DOHH2 (cell line): ENCODE results near the gene TRIM49B.
"Not testable (repeated sequence)": the region's sequence is repeated elsewhere in the genome, so short reads cannot be mapped to it uniquely, and the experiment has no call there.

Experiments
- H3F3A ChIP-seq: fragments of 200-600 bp; sonication (generic), shearing (Covaris generic); 2 replicates; pipeline ENCODE4 v1.6.0; 2016; ENCODE audit warnings: antibody characterized with exemption, mild to moderate bottlenecking; ENCODE audit not compliant: control insufficient read depth, insufficient read depth
- H3K27ac ChIP-seq: fragments of 200-600 bp; sonication (generic); 2 replicates; pipeline ENCODE4 v1.5.1; 2014; ENCODE audit warnings: low read depth, mild to moderate bottlenecking, low read length, moderate library complexity
- H3K27me3 ChIP-seq: fragments of 200-600 bp; sonication (generic); 2 replicates; pipeline ENCODE4 v1.6.1; 2014; ENCODE audit warnings: mild to moderate bottlenecking, low read length, mixed read lengths; ENCODE audit not compliant: control insufficient read depth
- H3K36me3 ChIP-seq: fragments of 200-600 bp; sonication (generic); 2 replicates; pipeline ENCODE4 v1.6.1; 2014; ENCODE audit warnings: mild to moderate bottlenecking, low read length, moderate library complexity, mixed read lengths; ENCODE audit not compliant: control insufficient read depth
- H3K4me1 ChIP-seq: fragments of 200-600 bp; sonication (generic); 2 replicates; pipeline ENCODE4 v1.6.1; 2014; ENCODE audit warnings: mild to moderate bottlenecking, low read length, mixed read lengths; ENCODE audit not compliant: control insufficient read depth
- H3K4me2 ChIP-seq: fragments of 200-600 bp; sonication (generic); 2 replicates; pipeline ENCODE4 v1.6.0; 2014; ENCODE audit warnings: mild to moderate bottlenecking, low read length, moderate library complexity
- H3K4me3 ChIP-seq: fragments of 200-600 bp; sonication (generic); 2 replicates; pipeline ENCODE4 v1.5.1; 2014; ENCODE audit warnings: mild to moderate bottlenecking, low read length, mixed read lengths
- H3K79me2 ChIP-seq: fragments of 200-600 bp; sonication (generic); 2 replicates; pipeline ENCODE4 v1.6.1; 2014; ENCODE audit warnings: mild to moderate bottlenecking, low read length, mixed read lengths; ENCODE audit not compliant: control insufficient read depth
- H3K9me2 ChIP-seq: fragments of 200-600 bp; sonication (generic); replicated peaks from 2 replicates; pipeline ENCODE4 v1.6.1; 2014; ENCODE audit warnings: mild to moderate bottlenecking, low read length, mixed read lengths; ENCODE audit not compliant: control insufficient read depth
- H3K9me3 ChIP-seq: fragments of 200-600 bp; sonication (generic); 2 replicates; pipeline ENCODE4 v1.6.1; 2014; ENCODE audit warnings: antibody characterized with exemption, low read length, mixed read lengths; ENCODE audit not compliant: control insufficient read depth, insufficient read depth
- H4K20me1 ChIP-seq: fragments of 200-600 bp; sonication (generic); 2 replicates; pipeline ENCODE4 v1.6.0; 2014; ENCODE audit warnings: low read depth, mild to moderate bottlenecking, antibody characterized with exemption, low read length, moderate library complexity; ENCODE audit not compliant: control insufficient read depth, insufficient read depth

The TRIM49B gene, protein sequence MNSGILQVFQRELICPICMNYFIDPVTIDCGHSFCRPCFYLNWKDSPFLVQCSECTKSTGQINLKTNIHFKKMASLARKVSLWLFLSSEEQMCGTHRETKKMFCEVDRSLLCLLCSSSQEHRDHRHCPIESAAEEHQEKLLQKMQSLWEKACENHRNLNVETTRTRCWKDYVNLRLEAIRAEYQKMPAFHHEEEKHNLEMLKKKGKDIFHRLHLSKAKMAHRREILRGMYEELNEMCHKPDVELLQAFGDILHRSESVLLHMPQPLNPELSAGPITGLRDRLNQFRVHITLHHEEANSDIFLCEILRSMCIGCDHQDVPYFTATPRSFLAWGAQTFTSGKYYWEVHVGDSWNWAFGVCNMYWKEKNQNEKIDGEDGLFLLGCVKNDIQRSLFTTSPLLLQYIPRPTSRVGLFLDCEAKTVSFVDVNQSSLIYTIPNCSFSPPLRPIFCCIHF

DNA sequence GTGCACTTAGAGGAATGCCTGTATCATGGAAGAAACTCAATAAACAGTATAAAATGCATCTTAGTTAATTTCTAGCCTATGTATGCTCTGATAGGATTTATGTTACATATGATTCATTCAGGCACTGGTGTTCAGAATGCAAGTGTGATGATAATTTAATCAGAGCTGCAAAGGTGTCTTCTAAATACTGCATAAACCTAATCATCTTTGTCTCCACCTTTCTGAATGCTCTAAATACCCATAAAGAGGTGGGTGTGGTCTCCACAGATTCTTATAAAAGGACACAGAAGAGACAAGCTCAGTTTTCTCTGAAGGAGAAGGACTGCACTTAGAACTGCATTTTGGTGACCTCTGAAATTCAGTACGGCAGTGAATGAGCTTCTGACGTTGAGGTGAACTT, at the start of gene TRIM49B:
Gene TRIM49B, plus strand, starts transcription at position 301 of the 400 bp plus-strand sequence. CDS start 2,777 bp downstream, outside the sequence.
- H3K36me3 ChIP-seq, H3K27me3 ChIP-seq, H3K9me3 ChIP-seq: not testable (repeated sequence)

DNA sequence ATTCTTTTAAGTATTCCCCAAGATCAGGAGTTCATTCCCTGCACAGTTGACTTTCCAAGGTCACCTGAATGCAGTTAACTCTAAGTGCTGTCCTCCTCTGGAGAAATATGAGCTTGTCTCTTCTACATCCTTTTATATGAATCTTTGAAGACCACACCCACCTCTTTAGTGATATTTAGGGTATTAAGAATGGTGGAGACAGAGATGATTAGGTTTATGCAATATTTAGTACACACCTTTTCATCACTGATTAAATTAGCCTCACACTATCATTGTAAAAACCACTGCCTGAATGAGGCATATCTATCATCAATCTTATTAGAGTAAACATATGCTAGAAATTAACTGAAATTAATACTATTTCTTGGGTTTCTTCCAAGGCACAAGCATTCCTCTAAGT, 44.8 kb upstream of the TRIM49B start, which contains the start of gene TRIM51G:
Gene TRIM51G, minus strand, starts transcription at position 101 of the 400 bp plus-strand sequence. CDS start 2,190 bp downstream, outside the sequence.
- not testable (repeated sequence) for H3K9me2 ChIP-seq, H3K27me3 ChIP-seq, H3K4me1 ChIP-seq, H3K36me3 ChIP-seq, H3F3A ChIP-seq, H3K4me2 ChIP-seq, H3K9me3 ChIP-seq, H3K27ac ChIP-seq, H4K20me1 ChIP-seq, H3K4me3 ChIP-seq, H3K79me2 ChIP-seq

More for the DNA sequence above, at the start of gene TRIM49B:
- H3K4me3 ChIP-seq, H3F3A ChIP-seq, H3K4me2 ChIP-seq, H4K20me1 ChIP-seq, H3K79me2 ChIP-seq, H3K9me2 ChIP-seq, H3K27ac ChIP-seq, H3K4me1 ChIP-seq: not testable (repeated sequence)

DNA sequence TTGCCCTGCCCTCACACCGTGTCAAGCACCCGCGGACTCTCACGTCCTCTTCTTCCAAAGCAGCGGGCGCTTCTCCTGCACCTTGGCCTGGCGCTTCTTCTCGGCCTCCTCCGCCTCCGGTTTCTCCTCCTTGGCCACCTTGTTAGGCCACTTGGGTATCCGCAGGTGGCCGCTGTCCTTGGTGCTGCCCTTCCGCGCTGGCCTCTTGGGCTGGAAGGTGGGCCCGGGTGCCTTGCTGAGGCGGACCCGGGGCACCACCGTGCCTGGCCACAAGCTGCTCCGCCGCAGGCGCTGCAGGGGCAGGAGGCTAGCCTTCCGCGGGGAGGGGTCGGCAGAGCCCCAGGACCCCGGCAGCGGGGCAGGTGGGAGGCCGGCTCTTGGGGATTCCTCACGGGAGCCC, 19.6 kb downstream of the TRIM49B start:
- H3K4me2 ChIP-seq, H3F3A ChIP-seq, H3K36me3 ChIP-seq, H3K27me3 ChIP-seq, H3K9me3 ChIP-seq, H3K4me3 ChIP-seq, H3K79me2 ChIP-seq, H3K9me2 ChIP-seq, H3K4me1 ChIP-seq, H3K27ac ChIP-seq, H4K20me1 ChIP-seq: not testable (repeated sequence)

DNA sequence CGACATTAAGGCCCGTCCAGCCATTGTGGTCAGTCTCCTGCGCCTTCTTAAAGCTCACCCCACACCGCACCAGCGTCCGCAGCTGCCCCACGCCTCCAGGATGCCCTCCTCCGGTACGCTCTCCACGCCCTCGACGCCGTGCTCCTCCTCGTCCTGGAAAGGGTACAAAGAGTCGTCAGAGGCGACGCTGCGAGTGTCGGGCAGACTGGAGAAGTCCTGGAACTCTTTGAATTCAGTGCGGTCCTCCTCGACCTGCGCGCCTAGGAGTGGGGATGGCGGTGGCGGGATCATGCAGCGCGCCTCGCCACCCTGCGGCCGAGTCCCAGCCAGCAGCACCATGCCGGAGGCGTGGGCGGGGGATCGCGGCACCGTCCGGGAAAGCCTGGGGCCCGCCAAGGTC, 21.2 kb downstream of the TRIM49B start:
- H3F3A ChIP-seq, H3K36me3 ChIP-seq, H4K20me1 ChIP-seq, H3K79me2 ChIP-seq, H3K4me1 ChIP-seq, H3K9me3 ChIP-seq, H3K27me3 ChIP-seq, H3K4me2 ChIP-seq, H3K9me2 ChIP-seq, H3K4me3 ChIP-seq, H3K27ac ChIP-seq: not testable (repeated sequence)

DNA sequence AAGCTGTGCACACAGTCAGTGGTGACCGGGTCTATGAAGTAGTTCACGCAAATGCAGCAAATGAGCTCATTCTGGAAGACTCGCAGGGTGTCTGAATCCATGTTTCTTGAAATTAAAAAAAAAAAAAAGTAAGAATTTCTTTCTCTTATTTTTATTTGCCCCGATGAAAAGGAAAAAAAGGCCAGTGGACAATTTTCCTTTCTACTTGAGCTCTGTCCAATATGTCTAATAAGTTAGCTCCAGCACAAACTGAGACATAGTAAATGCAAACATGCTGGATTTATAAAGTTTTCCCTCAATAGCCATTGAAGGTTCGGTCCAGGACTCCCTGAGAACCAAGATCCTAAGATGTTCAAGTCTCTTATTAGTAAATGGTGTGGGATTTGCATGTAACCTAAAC, 30.4 kb downstream of the TRIM49B start, which contains the start of gene TRIM64C:
Gene TRIM64C, minus strand, starts transcription at position 101 of the 400 bp plus-strand sequence. Its CDS starts 0 bp downstream, at position 101.
- H3K27me3 ChIP-seq, H3K4me3 ChIP-seq, H3K27ac ChIP-seq, H3K9me2 ChIP-seq, H4K20me1 ChIP-seq, H3K4me2 ChIP-seq, H3K36me3 ChIP-seq, H3K9me3 ChIP-seq, H3K4me1 ChIP-seq, H3K79me2 ChIP-seq, H3F3A ChIP-seq: not testable (repeated sequence)

DNA sequence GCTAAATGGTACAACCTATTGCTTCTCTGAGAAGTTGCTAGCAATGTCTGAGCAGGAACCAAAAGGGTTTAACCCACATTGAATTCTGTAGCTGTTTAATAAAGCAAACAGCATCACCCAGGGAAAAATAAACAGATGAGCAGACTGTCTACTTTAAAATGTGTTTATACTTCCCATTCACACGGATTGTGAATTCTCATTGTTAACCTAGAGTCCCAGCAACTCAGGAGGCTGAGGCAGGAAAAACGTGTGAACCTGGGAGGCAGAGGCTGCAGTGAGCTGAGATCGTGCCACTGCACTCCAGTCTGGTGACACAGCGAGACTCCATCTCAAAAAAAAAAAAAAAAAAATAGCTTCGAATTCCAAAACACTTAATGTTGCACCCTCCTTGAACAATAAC, 41.3 kb downstream of the TRIM49B start:
- H4K20me1 ChIP-seq, H3F3A ChIP-seq, H3K27me3 ChIP-seq, H3K4me2 ChIP-seq, H3K9me2 ChIP-seq, H3K79me2 ChIP-seq, H3K9me3 ChIP-seq, H3K4me1 ChIP-seq, H3K4me3 ChIP-seq, H3K27ac ChIP-seq, H3K36me3 ChIP-seq: not testable (repeated sequence)
